ENCODE data around the gene CCDC34.

Gene CCDC34

DNA sequence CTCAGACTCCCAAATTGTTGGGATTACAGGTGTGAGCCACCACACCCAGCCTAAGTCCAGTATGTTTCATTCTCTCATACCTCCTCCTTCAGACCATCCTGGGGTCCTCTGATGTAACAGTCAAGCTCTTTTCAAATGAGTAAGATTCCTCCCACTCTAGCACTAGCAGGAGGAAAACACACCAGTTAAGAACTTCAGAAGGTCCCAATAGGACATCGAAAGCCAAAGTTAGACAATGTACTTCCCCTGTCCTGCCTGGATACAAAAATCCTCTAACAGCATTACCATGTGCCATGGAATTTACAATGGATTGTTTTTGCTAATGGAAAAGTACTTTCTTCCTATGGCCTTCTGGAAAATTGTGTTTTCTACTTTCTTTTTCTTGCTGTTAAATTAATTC, 67.1 kb downstream of the CCDC34 start:
- Histone ChIP-seq H3K27me3 (ENCODE audit: low read depth, low read length) (no peaks in the 10 kb centered on the region), H3K9me3 (ENCODE audit: control insufficient read depth in 1 of 2, low read length in 2 of 2) (no peaks in the 10 kb centered on the region), H3K4me1 (ENCODE audit: control insufficient read depth in 1 of 2, insufficient read depth in 2 of 2, low read length in 2 of 2) (peaks cover 0 to 3% of the 10 kb centered on the region in 2 donors), H3K36me3 (ENCODE audit: control insufficient read depth in 1 of 2, insufficient read depth in 2 of 2, low read length in 2 of 2) (no peaks in the 10 kb centered on the region), H3K27ac (ENCODE audit: low read length) (no peak overlapping the region), H3K4me3 (ENCODE audit: low read depth in 1 of 2, low read length in 2 of 2) (no peak overlapping the region)

DNA sequence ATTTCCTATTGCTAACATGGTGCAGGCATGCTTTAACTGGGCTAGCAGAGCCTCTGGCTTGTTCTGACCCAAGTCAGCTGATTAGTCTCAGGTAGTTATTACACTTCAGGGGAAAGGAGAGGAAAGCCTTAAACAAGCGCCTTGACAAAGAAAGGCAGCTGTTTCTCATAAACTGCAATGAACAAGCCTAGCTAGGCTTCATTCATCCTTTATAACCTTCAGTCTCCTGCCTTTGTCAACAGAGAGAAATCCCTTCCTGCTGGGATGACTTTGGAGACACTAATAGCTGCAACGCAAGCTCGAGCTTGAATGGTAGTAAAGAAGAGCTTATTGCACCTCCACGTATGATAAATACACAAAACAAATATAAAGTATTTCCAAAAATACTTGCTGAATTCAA, 68.4 kb downstream of the CCDC34 start:
- Histone ChIP-seq H3K27me3 (ENCODE audit: low read depth, low read length) (no peaks in the 10 kb centered on the region), H3K27ac (ENCODE audit: low read length) (no peak overlapping the region), H3K9me3 (ENCODE audit: control insufficient read depth in 1 of 2, low read length in 2 of 2) (no peaks in the 10 kb centered on the region), H3K4me3 (ENCODE audit: low read depth in 1 of 2, low read length in 2 of 2) (no peak overlapping the region), H3K4me1 (ENCODE audit: control insufficient read depth in 1 of 2, insufficient read depth in 2 of 2, low read length in 2 of 2) (peaks cover 0 to 3% of the 10 kb centered on the region in 2 donors), H3K36me3 (ENCODE audit: control insufficient read depth in 1 of 2, insufficient read depth in 2 of 2, low read length in 2 of 2) (no peaks in the 10 kb centered on the region)

DNA sequence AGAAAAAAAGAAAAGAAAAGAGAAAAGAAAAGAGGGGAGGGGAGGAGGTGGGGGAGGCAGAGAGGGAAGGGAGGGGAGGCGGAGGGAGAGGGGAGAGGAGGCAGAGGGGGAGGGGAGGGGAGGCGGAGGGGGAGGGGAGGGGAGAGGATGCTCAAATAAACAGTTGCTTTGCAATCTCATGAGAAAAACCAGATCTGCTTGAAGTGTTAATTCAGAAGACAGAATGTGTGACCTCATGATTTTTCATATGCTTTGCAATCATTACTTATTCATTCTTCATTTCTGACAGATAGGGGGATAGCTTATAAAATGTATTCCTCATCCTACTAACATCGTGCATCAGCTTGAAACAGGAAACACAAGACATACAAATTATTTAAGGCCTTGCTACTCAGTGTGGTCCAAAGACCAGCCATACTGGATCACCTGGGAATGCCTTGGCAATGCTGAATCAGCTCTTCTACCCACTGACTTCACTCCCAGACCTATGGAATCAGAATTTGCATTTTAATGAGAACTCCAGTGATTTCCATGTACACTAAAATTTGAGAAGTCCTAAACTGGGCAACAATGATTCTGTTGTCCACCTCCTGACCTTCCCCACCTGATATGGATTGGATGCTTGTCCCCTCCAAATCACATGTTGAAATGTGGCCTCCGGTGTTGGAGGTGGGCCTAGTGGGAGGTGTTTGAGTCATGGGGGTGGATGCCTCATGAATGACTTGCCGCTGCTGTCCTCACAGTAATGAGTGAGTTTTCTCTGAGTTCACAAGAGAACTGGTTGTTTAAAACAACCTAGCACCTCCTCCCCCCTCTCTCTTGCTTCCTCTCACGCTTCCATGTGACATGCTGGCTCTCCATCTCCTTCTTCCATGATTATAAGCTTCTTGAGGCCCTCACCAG, 69.2 kb downstream of the CCDC34 start:
- Histone ChIP-seq H3K27me3 (ENCODE audit: low read depth, low read length) (no peaks in the 10 kb centered on the region), H3K27ac (ENCODE audit: low read length) (no peak overlapping the region), H3K4me1 (ENCODE audit: control insufficient read depth in 1 of 2, insufficient read depth in 2 of 2, low read length in 2 of 2) (peaks cover 0 to 3% of the 10 kb centered on the region in 2 donors), H3K36me3 (ENCODE audit: control insufficient read depth in 1 of 2, insufficient read depth in 2 of 2, low read length in 2 of 2) (no peaks in the 10 kb centered on the region), H3K9me3 (ENCODE audit: control insufficient read depth in 1 of 2, low read length in 2 of 2) (no peaks in the 10 kb centered on the region), H3K4me3 (ENCODE audit: low read depth in 1 of 2, low read length in 2 of 2) (no peak overlapping the region)

DNA sequence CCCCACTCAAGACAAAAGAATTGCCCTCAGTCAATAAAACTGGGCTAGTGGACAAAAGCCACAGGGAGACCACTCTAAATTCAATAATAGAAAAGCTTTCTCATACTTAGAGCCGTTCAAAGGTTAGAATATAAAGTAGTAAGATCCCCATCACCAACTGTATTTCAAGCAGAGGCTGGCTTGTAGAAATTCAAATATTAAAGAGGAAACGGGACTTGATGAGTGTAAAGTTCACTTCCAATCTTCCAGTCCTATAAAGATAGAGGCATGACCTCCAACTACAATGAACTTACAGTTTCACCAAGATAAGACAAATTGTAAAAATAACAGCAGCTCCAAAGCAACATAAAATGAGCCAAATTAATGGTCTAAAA, 70.4 kb downstream of the CCDC34 start:
- Histone ChIP-seq H3K27me3 (ENCODE audit: low read depth, low read length) (no peaks in the 10 kb centered on the region), H3K4me3 (ENCODE audit: low read depth in 1 of 2, low read length in 2 of 2) (no peak overlapping the region), H3K27ac (ENCODE audit: low read length) (peak overlapping the region; percentile 67), H3K9me3 (ENCODE audit: control insufficient read depth in 1 of 2, low read length in 2 of 2) (no peaks in the 10 kb centered on the region), H3K4me1 (ENCODE audit: control insufficient read depth in 1 of 2, insufficient read depth in 2 of 2, low read length in 2 of 2) (peaks cover 0 to 3% of the 10 kb centered on the region in 2 donors), H3K36me3 (ENCODE audit: control insufficient read depth in 1 of 2, insufficient read depth in 2 of 2, low read length in 2 of 2) (no peaks in the 10 kb centered on the region)

DNA sequence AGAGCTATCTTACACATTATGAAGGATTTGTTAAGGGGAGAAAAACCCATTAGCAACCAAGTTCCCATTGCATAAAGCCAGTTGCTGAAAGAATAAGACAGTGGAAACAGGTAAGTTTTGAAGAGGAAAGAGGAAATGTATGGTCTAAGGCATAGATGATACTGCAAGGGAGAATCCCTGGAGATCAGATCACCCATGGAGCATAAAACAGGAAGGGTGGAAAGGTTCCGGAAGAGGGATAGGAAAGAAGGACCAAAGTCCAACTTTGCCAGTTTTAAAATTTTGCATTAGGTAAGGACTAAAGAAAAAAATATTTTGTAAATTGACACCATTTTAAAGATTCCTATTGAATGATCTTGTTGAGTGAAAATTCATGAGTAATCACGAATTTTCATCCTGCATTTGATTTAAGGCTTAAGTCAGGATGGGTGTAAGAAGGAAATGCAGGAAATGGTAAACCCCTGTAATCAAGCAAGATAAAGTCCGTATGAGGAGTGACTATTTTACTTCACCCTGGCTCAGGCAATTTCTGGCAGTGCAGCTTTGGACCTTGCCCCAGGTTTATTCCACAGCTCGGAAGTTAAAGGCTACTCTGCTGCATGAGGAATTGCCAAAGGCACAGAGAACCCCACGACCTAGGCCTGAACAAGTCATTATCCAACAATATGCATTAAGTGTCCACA, 70.9 kb downstream of the CCDC34 start:
- Histone ChIP-seq H3K27me3 (ENCODE audit: low read depth, low read length) (no peaks in the 10 kb centered on the region), H3K36me3 (ENCODE audit: control insufficient read depth in 1 of 2, insufficient read depth in 2 of 2, low read length in 2 of 2) (no peaks in the 10 kb centered on the region), H3K27ac (ENCODE audit: low read length) (peak overlapping the region; percentile 67), H3K9me3 (ENCODE audit: control insufficient read depth in 1 of 2, low read length in 2 of 2) (no peaks in the 10 kb centered on the region), H3K4me1 (ENCODE audit: control insufficient read depth in 1 of 2, insufficient read depth in 2 of 2, low read length in 2 of 2) (peaks cover 0 to 3% of the 10 kb centered on the region in 2 donors), H3K4me3 (ENCODE audit: low read depth in 1 of 2, low read length in 2 of 2) (no peak overlapping the region)

DNA sequence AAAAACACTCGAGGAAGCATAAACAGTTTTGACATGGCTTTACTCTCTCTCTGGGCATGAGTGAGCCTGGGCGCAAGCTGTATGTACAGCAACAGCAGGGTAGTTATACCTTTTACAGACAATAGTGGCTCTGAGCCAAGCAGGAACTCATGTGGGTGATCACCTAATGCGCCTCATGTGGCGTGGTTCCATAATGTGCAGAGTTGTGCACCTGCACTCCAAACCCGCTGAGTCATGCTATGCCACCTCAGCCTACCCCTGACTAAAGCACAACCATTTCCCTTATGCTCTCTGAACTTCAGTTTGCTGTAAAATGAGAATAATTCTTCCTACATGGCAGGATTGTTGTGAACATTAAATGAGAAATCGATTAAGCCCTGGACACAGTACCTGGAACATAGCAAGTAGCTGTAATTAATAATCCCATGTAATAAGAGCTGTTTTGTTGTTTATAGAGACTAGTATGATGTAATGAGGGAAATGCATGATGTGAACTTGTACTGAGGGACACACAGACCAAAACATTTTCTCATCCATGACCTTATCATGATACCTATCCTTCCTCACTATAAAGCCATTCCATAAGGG, 71.6 kb downstream of the CCDC34 start:
- no peak overlapping the region for H3K4me3 ChIP-seq (ENCODE audit: low read depth in 1 of 2, low read length in 2 of 2)
- H3K27ac ChIP-seq (ENCODE audit: low read length), result peak overlapping the region; percentile 7
- peaks cover 0 to 3% of the 10 kb centered on the region in 2 donors for H3K4me1 ChIP-seq (ENCODE audit: control insufficient read depth in 1 of 2, insufficient read depth in 2 of 2, low read length in 2 of 2)
- no peaks in the 10 kb centered on the region for H3K9me3 ChIP-seq (ENCODE audit: control insufficient read depth in 1 of 2, low read length in 2 of 2)
- no peaks in the 10 kb centered on the region for H3K27me3 ChIP-seq (ENCODE audit: low read depth, low read length)
- no peaks in the 10 kb centered on the region for H3K36me3 ChIP-seq (ENCODE audit: control insufficient read depth in 1 of 2, insufficient read depth in 2 of 2, low read length in 2 of 2)

DNA sequence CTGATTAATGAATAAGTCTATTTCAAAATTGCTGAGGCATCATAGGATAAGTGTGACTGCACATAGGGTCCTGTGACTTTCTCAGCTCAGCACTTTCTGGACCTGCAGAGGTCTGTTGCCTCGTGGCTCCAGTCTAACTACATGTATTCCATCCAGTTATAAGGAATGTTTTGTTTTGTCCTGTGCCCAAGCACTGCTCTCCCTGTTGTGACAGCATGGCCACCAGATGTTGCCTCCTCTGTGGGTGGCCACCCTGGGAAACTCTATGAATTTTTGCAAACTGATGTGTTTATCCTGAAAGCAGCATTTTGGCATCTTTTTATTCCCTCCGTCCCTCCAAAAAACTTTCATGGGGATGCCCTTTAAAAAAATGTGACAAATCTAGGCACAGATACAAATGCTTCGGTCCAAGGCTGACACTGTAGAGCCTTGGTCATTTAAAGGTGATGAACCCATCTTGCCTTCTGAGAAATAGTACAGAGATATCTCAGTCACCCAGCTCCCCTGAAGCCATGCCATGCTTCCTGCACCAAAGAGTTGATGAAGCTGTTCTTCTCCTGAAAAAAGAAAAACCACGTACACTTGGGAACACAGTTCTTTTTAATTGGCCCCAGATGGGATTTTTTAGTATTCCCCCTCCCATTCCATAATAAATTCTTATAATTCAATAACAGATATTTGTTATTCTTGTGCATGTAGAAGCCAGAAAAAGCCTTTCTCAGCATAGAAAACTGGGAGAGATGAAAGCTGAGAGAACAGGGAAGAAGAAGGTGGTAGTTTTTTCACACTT, 72.6 kb downstream of the CCDC34 start:
- H3K4me1 ChIP-seq (ENCODE audit: control insufficient read depth in 1 of 2, insufficient read depth in 2 of 2, low read length in 2 of 2), result peaks cover 0 to 3% of the 10 kb centered on the region in 2 donors
- H3K9me3 ChIP-seq (ENCODE audit: control insufficient read depth in 1 of 2, low read length in 2 of 2), result no peaks in the 10 kb centered on the region
- no peaks in the 10 kb centered on the region for H3K36me3 ChIP-seq (ENCODE audit: control insufficient read depth in 1 of 2, insufficient read depth in 2 of 2, low read length in 2 of 2)
- no peak overlapping the region for H3K4me3 ChIP-seq (ENCODE audit: low read depth in 1 of 2, low read length in 2 of 2)
- no peak overlapping the region for H3K27ac ChIP-seq (ENCODE audit: low read length)
- no peaks in the 10 kb centered on the region for H3K27me3 ChIP-seq (ENCODE audit: low read depth, low read length)

Measured in muscle layer of duodenum (tissue), 2 donors.